Measurements from ENCODE around the gene DNAJC5.

Gene DNAJC5

GRCh38 chr20:63884506-63885263 is 10.2 kb upstream of the DNAJC5 start:
- DNase-seq (ENCODE audit: low read depth): no peak

GRCh38 chr20:63885264-63886053 is 9.5 kb upstream of the DNAJC5 start:
- no peak for DNase-seq (ENCODE audit: low read depth)

DNA sequence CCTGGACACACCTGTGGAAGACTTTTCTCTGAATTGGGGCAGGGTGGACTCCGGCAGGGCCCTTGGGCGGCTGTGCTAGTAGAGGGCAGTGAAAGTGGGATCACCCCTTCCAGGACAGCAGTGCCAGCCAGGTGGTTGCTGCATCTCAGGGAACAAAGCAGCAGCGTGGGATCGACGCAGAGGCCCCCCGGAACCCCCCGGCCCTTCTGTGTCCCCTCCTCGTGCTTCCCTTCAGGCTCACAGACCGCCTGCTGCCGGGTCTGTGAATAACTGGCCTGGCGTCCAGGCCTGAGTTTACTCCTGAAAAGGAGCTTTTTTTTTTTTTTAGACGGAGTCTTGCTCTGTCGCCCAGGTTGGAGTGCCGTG is 8.9 kb upstream of the DNAJC5 start:
- DNase-seq (ENCODE audit: low read depth): no peak

DNA sequence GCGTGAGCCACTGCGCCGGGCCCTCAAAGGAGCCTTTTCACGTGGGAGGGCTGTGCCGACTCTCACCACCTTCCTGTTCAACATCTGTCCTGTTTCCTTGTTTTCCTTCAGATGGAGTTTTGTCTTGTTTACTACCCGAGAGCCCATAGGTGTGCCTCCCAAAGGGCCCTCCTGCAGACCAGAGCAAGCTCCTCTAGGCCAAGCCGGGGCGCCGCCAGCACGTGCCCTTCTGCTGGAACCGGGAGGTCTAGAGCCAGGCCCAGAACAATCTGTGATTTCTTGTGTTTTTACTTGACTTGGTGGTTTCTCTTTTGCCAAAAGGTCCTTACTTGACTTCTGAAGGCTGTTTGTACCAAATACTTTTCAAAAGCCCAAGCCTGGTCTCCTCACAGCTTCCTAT is 8.0 kb upstream of the DNAJC5 start:
- DNase-seq (ENCODE audit: low read depth): no peak

GRCh38 chr20:63889241-63890200 is 5.4 kb upstream of the DNAJC5 start:
- DNase-seq (ENCODE audit: low read depth): no peak

DNA sequence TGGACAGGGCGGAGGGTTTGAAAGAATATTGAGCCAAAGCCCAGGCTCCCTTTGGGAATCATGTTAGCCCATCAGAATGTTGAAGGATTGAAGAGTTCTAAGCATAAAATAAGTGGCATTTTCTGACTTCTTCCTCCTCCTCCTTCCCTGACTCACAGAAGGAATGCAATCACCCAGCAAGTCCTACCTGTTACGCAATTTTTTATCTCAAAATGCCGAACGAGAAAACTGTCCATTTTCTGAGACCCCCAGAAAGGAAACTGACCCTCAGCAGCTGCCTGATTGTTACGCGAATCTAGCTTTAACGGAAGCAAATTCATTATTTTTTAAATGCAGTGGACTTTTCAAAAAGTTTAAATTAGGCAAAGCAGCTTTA is 4.7 kb upstream of the DNAJC5 start:
- DNase-seq (ENCODE audit: low read depth): no peak

DNA sequence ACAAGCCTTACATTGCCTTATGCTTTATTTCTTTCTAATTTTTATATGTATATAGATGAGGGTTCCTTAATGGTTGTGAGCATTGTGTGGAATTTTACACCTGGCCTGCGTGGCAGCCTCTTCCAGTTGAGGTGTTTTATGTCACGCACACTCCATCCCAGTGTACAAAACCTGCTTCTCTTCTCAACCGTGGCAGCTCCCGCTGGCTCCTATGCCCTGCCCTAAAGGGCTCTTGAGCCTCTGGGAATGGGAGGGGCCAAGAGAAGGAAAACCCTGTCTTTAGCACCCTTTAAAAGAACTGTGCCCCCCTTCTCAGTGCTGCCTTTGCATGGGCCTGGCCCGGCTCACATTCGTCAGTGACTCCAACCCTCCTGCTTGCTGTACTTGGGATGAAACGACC is 4.3 kb upstream of the DNAJC5 start:
- no peak for DNase-seq (ENCODE audit: low read depth)

DNA sequence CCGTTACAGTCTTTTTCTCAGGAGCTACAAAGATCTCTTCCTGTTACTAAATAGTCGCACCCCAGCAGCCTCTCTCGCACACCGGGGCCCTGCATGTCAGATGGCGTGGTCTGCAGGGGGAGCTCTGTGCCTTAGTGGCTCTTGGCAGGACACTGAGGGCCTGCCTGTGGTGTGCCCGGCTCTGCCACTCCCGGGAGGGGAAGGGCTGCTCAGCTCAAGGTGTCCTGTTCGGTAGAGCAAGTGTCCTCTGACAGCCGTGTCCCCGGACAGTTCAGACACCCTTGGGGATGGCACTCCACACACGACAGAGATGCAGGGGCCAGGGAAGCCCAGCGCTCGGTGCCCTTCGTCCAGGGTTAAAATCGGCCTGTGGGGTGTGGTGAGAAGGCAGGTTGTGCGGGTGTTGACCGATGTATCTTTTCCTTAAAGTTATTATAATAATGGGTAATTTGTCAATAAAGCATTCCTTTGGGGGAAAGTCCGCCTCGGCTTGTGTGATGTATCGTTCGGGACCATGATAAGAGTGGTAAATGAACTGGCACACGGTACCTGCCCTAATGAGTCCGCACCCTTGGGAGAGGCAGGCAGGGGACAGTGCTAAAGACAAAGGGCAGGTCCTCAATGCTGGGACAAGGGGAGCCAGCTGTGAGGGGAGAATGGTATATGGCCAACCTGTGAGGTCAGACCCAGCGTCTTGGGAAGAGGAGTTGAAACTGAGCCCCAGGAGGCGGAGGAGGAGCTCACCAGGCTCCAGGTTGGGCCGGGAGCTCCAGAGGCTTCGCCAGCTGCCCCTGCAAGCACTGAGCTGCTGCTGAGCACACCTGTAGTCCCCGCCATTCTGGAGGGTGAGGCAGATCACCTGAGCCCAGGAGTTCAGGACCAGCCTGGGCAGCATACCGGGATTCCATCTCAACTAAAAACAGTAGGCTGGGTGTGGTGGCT is 3.6 kb upstream of the DNAJC5 start:
- DNase-seq (ENCODE audit: low read depth): no peak

DNA sequence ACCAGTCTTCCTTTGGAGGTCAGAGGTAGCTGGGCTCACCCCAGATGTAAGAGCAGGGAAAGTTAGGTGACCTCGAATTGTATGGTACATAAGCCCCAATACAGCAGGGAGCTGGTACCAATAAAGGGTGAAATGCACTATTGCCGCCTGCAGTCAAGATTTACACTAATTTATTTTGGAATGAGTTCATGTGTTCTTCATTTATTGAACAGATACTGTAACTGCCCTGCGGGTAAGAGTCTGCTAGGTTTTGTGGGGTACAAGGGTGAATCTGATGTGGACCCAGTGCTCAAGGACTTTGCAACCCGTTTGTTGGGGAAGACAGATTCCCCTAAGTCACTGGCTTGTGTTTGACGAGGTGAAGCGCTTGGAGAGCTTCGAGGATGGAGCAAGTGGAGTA is 2.5 kb upstream of the DNAJC5 start:
- no peak for DNase-seq (ENCODE audit: low read depth)

GRCh38 chr20:63893999-63894357 is 948 bp upstream of the DNAJC5 start:
- no peak for DNase-seq (ENCODE audit: low read depth)

DNA sequence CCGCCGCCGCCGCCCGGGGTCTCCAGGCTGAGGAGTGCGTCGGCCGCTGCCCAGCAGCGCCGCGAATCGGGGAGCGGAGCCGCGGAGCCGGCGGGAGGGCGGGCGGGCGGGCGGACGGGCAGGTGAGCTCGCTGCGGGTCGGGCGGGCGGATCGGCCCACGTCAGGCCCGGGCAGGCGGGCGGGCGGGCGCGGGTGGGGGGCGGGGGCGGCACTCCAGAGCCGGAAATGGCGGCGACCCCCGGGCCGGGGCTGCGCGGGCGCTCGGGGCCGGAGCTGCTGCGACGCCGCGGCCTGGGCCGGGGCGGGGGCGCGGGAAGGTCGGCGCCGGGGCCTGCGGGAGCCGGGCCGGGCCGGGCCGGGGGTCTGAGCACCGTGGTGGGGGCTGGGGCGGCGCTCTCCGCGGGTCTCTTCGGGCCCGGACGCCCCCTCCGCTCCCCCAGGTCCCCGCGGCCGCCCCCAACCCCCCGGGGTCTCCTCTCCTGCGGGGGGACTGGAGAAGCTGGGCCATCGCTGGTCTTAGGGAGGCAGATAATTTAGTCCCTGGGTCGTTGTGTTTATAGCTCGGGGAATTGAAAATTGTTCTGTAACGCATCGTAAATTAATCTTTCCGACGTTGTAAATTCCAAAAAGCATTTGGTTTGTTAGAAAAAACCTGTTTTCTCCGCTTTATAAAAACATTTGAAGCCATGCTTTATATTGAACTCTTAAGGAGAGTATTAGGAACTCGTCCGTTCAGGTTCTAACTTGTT is 451 bp downstream of the DNAJC5 start:
- DNase-seq (ENCODE audit: low read depth): no peak

GRCh38 chr20:63895952-63896263 is 982 bp downstream of the DNAJC5 start:
- no peak for DNase-seq (ENCODE audit: low read depth)

GRCh38 chr20:63896264-63897105 is 1.6 kb downstream of the DNAJC5 start:
- no peak for DNase-seq (ENCODE audit: low read depth)

- DNase-seq (ENCODE audit: low read depth): no peak
These were observed 3.1 kb downstream of the DNAJC5 start for GRCh38 chr20:63897978-63898561.

DNA sequence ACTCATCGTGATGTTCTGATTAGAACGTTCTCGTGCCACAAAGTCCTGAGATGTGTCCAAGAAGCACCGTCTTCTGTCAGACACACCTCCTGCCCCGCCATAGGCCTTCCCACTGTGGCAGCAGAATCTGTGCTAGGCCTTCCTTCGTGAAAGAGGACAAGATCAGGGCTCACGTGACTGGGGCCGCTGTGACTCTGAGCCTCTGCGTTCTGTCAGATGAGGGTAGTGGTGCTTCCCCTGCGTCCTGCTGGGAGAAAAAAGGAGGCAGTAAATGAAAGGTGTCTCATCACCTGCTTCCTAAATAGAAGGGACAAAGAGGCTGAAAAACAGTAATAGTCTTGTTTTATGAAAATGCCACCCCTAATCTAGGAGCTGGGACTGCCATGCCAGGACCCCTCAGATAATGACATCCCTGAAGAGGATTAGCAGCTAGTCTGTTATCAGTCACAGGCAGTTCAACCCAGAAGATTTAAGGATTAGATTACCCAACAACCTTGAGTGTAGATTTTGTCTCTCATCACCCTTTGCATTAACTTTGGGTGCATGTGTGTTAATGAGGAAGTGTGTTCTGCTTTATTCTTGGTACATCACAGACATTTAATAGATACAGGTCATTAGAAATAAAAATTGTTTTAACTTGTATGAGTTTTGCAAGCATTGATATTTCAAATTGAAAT is 4.1 kb downstream of the DNAJC5 start:
- no peak for DNase-seq (ENCODE audit: low read depth)

DNA sequence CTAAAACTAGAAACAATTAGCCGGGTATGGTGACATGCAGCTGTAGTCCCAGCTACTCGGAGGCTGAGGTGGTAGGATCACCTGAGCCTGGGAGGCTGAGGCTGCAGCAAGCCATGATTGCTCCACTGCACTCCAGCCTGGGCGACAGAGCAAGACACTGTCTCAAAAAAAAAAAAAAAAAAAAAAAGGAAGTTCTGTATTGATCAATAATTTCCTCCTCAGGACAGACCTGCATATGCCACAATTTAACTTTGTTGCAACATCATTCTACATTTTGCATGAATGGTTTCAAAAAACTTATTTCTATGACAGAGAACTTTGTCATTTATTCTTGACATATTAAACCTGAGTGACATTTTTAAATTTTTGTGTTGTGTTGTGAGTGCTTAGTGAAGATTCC is 5.5 kb downstream of the DNAJC5 start:
- no peak for DNase-seq (ENCODE audit: low read depth)

- DNase-seq (ENCODE audit: low read depth): no peak
These were observed 9.1 kb downstream of the DNAJC5 start for GRCh38 chr20:63903796-63904561.

- DNase-seq (ENCODE audit: low read depth): no peak
These were observed 13.2 kb downstream of the DNAJC5 start for GRCh38 chr20:63908008-63908682.
